Left ventricle myocardium inferior (tissue), 1 donor: ENCODE results near the gene KCNMA1. TPM values are rescaled to one million over a fixed set of nuclear protein-coding genes. Genes with fewer than 3 reads are reported as not detected.

Experiments
- DNase-seq: peaks from one replicate; pipeline ENCODE4 v3.0.0-alpha.2; 2020
- H3K27ac ChIP-seq: fragments of 200-600 bp; replicated peaks from 2 replicates; pipeline ENCODE4 v1.8.0; 2021
- H3K27me3 ChIP-seq: fragments of 200-600 bp; 2 replicates; pipeline ENCODE4 v1.8.0; 2021; ENCODE audit warnings: low read depth
- H3K36me3 ChIP-seq: fragments of 200-600 bp; 2 replicates; pipeline ENCODE4 v1.8.0; 2021
- H3K4me1 ChIP-seq: fragments of 200-600 bp; 2 replicates; pipeline ENCODE4 v1.8.0; 2021
- H3K4me3 ChIP-seq: fragments of 200-600 bp; 2 replicates; pipeline ENCODE4 v1.8.0; 2021; ENCODE audit warnings: mild to moderate bottlenecking, moderate library complexity
- H3K9me3 ChIP-seq: fragments of 200-600 bp; replicated peaks from 2 replicates; pipeline ENCODE4 v1.8.0; 2021
- intact Hi-C: fragments of 100-400 bp; cut with micrococcal nuclease; formaldehyde crosslinking; loops from one replicate; pipeline ENCODE4 v1.11.0; 2022
- total RNA-seq: library from RNA; stranded (reverse); fragmentation: NEBNext Ultra II Directional; extraction: Animal tissue kit (Norgen Biotek cat#: 25700); gene quantifications from one replicate; pipeline ENCODE4 v1.2.1, GENCODE V29; 2021
- TF ChIP-seq, protein P1 (sequence below): fragments of 200-600 bp; IDR thresholded peaks from 2 replicates; pipeline ENCODE4 v1.8.0; 2021; ENCODE audit warnings: antibody characterized with exemption, mild to moderate bottlenecking, borderline replicate concordance
- donor health status: DM: no; HTN: yes; CAD: no; lungs with severe emphysema.

The KCNMA1 gene
- total RNA-seq, 1 donor from 2014 or later = 1.8 TPM

DNA sequence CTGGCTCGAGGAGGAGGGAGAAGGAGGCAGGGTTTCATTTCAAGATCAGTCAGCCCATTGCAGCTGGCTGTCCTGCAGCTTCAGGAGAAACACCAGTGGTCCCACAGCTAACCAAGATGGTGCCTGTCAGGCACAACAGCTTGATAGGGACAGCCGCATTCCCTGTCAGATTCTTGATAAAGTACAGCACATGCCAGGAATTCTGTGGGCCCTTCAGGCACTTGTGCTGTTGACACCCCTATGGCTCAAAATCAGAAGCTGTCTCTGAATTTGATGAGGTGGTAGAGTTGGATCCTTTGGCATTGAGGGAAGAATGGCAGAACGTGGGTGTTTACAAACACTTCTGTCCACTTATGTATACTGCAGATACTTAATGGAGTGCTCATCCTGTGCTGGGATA lies 354.3 kb downstream of the KCNMA1 start:
- Histone ChIP-seq H3K36me3 (no peaks in the 10 kb centered on the region), H3K27ac (no peak overlapping the region), H3K4me3 (no peak overlapping the region), H3K9me3 (no peaks in the 10 kb centered on the region), H3K27me3 (peaks cover 88% of the 10 kb centered on the region), H3K4me1 (peaks cover 14% of the 10 kb centered on the region)
- intact Hi-C loops = no loop called here
- TF ChIP-seq, protein P1, sequence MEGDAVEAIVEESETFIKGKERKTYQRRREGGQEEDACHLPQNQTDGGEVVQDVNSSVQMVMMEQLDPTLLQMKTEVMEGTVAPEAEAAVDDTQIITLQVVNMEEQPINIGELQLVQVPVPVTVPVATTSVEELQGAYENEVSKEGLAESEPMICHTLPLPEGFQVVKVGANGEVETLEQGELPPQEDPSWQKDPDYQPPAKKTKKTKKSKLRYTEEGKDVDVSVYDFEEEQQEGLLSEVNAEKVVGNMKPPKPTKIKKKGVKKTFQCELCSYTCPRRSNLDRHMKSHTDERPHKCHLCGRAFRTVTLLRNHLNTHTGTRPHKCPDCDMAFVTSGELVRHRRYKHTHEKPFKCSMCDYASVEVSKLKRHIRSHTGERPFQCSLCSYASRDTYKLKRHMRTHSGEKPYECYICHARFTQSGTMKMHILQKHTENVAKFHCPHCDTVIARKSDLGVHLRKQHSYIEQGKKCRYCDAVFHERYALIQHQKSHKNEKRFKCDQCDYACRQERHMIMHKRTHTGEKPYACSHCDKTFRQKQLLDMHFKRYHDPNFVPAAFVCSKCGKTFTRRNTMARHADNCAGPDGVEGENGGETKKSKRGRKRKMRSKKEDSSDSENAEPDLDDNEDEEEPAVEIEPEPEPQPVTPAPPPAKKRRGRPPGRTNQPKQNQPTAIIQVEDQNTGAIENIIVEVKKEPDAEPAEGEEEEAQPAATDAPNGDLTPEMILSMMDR = no peak
- no peak for DNase-seq

DNA sequence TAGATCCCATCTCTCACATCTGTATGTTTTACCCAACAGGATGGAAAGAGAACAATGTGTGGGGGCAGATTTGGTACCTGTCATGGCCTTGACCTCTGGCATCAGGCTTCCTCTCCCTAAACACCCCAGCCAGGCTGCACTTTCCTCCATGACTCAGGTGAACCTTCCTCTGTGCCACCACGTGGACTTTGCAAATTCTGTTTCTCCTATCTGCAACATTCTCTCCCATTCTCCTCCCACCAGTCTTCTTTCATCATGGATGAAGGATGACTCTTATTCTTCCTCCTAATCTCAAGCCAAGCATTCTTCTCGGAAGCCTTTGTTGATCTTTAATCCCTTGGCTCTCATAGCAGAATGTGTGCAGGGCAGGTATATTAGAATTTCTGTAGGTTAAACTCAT lies 355.4 kb downstream of the KCNMA1 start:
- no peak for DNase-seq
- Histone ChIP-seq H3K27ac (no peak overlapping the region), H3K4me1 (peaks cover 5% of the 10 kb centered on the region), H3K9me3 (no peaks in the 10 kb centered on the region), H3K36me3 (no peaks in the 10 kb centered on the region), H3K27me3 (peaks cover 94% of the 10 kb centered on the region), H3K4me3 (no peak overlapping the region)
- TF ChIP-seq, protein P1 = no peak
- intact Hi-C loops = no loop called here

DNA sequence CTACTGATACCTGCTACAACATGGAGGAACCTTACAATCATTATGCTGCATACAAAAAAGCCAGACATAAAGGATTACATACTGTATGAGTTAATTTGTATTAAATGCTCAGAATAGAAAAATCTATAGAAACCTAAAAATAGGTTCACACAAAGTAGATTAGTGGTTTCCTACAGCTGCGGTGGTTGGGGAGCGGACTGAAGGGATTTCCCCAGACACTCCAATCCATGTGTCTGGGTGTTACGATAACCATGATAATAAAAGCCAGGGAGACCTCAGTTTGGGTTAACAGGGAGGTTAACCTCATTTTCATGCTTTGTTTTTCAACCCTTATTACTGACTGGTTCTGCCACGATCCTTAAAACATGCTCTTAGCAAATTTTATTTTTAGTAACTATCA lies 355.9 kb downstream of the KCNMA1 start:
- H3K4me3 ChIP-seq = no peak overlapping the region
- no peak for DNase-seq
- no peak overlapping the region for H3K27ac ChIP-seq
- H3K4me1 ChIP-seq = peaks cover under 1% of the 10 kb centered on the region
- no peaks in the 10 kb centered on the region for H3K9me3 ChIP-seq
- intact Hi-C loops = no loop called here
- H3K36me3 ChIP-seq = no peaks in the 10 kb centered on the region
- peaks cover 98% of the 10 kb centered on the region for H3K27me3 ChIP-seq
- TF ChIP-seq, protein P1 = no peak

DNA sequence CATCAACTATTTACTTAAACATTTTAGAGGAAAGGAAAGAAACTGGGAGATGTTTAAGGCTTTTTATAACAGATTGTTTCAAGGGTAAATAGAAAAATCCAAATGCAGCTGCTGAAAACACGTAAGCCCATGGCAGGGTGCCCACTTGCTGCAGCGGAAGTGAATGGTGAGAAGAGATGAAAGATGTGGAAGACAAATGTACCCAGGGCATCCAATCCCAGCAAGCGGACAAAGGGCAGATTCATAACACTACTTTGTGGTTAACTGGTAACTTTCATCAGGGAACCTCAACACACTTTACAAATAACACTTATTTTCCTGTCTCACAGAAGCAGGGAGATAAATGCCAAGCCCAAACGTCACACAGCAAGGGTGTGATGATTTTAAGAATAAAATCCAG lies 358.4 kb downstream of the KCNMA1 start:
- TF ChIP-seq, protein P1 = no peak
- H3K4me1 ChIP-seq = no peaks in the 10 kb centered on the region
- no peaks in the 10 kb centered on the region for H3K36me3 ChIP-seq
- H3K4me3 ChIP-seq = no peak overlapping the region
- no peak overlapping the region for H3K27ac ChIP-seq
- no peak for DNase-seq
- H3K9me3 ChIP-seq = no peaks in the 10 kb centered on the region
- H3K27me3 ChIP-seq = peaks cover 98% of the 10 kb centered on the region
- intact Hi-C loops = no loop called here

DNA sequence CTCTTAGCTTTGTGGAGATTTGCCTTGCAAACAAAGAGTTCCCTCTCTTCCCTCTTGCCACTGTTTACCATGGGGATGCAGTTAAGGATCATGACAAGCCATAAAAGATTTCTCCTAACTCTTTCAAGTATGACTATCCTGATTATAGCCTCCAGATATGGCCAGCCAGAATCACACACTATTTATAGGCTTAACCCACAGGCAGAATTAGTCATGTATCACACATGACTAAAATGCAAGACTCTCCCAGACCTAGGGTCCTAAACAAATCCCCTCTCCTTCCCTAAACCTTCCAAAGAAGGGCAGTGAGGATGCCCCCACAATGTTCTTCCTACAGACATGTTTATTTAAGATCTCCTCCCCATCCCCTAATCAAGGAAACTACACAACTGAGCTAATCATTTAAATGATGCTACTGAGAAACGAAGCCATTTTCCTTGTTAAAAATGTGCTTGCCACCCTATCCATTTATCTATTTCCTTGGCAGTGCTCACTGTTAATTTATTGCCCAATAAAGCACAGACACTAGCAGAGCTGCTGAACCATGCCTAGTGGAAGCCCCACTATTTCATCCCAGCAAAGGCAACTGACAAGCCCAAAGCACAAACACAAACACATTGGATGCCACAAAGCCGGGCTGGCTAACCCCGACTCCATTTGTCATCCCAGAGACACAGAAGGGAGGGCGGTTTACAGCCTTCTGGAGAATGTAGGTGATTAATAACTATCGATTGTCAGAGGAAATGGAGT lies 363.4 kb downstream of the KCNMA1 start:
- TF ChIP-seq, protein P1 = no peak
- H3K9me3 ChIP-seq = no peaks in the 10 kb centered on the region
- peaks cover 96% of the 10 kb centered on the region for H3K27me3 ChIP-seq
- no peaks in the 10 kb centered on the region for H3K36me3 ChIP-seq
- no peaks in the 10 kb centered on the region for H3K4me1 ChIP-seq
- intact Hi-C loops = no loop called here
- H3K27ac ChIP-seq = no peak overlapping the region
- no peak overlapping the region for H3K4me3 ChIP-seq
- DNase-seq = no peak
